HG02678 (cell line): ENCODE results near the gene EFNA4.

Source experiments
- ATAC-seq: cut with Tn5 transposase; IDR thresholded peaks from one replicate; pipeline ENCODE4 v1.9.1; 2021; ENCODE audit warnings: mild to moderate bottlenecking, moderate library complexity; ENCODE audit not compliant: unreplicated experiment

The EFNA4 gene

DNA sequence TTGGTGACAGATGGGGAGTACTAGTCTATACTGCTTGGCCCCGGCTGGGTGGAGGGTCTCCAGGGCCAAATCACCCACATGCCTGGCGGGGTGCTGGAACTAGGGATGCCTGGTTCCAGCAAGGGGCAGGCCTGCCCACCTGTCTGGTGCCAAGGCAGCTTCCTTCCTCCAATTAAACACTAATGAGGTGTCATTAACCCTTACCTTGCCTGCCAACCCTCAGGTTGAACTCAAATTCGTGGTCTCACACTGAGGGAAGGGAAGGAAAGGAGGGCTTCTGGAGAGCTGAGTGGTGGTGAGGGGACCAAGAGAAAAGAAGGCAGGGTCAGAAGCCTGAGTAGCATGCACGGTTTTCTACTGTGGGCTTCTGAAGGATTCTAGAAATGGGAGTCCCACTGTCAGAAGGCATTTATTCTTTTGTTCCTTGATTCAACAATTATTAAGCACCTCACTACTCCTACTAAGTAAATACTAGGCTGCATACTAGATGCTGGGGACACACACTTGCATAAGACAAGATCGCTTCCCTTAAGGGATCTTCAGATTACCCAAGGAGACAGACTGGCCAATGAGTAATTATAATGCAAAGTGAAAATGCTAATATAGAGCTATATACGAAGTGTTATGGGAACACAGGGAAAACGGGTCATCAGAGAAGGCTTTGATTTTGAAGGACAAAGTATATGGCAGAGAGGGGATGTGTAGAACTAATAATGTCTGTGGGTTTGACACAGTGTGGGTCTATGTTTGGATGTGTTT, 9.2 kb downstream of the EFNA4 start:
- ATAC-seq = no peak

GRCh38 chr1:155073377-155074242, 10.1 kb downstream of the EFNA4 start:
- no peak for ATAC-seq

- ATAC-seq = no peak
Measured at GRCh38 chr1:155075535-155075934, 12.0 kb downstream of the EFNA4 start.

DNA sequence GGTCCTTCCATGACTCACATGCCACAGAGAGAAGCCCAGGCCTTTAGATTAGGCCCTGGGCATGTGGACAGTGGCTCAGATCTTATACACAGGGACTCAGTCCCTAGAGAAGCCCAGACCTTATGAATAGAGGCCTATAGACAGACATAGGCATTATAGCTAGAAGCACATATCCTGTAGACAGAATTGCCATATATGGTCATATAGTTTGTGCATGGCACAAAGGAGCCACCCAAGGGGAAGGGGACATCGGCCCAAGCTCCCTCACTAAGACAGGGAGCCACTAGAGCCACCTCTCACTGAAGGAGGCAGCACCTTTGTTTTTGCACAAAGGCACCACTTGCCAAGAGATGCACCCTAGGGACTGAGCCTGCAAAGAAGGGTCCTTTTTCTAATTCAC, 12.8 kb downstream of the EFNA4 start:
- no peak for ATAC-seq

DNA sequence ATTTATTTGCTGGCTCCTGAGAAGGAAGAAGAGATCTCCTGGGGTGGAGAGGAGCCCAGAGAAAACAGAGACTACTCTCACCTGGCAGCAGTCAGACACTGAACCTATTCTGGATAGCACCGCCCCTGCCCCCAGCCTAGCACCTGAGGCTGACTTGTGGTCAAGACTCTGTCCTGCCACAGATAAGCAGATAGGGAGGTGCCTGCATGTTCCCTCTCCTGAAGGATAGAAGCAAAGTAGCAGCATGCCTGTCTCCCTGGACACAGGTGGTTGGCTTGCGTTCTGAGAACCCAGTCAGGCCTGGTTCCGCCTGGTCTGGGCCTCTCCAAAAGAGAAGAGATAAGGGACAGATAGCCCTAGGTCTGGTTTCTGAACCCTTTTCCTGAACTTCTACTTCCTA, 13.8 kb downstream of the EFNA4 start:
- no peak for ATAC-seq

- no peak for ATAC-seq
Measured at GRCh38 chr1:155077758-155078445, 14.4 kb downstream of the EFNA4 start.

- no peak for ATAC-seq
Measured at GRCh38 chr1:155078469-155079209, 15.1 kb downstream of the EFNA4 start, which contains the start of gene EFNA3. Gene EFNA3 (plus strand): TSS chr1:155078837. CDS start chr1:155078942, 105 bp downstream.

GRCh38 chr1:155079210-155079486, 15.6 kb downstream of the EFNA4 start:
- ATAC-seq = no peak

DNA sequence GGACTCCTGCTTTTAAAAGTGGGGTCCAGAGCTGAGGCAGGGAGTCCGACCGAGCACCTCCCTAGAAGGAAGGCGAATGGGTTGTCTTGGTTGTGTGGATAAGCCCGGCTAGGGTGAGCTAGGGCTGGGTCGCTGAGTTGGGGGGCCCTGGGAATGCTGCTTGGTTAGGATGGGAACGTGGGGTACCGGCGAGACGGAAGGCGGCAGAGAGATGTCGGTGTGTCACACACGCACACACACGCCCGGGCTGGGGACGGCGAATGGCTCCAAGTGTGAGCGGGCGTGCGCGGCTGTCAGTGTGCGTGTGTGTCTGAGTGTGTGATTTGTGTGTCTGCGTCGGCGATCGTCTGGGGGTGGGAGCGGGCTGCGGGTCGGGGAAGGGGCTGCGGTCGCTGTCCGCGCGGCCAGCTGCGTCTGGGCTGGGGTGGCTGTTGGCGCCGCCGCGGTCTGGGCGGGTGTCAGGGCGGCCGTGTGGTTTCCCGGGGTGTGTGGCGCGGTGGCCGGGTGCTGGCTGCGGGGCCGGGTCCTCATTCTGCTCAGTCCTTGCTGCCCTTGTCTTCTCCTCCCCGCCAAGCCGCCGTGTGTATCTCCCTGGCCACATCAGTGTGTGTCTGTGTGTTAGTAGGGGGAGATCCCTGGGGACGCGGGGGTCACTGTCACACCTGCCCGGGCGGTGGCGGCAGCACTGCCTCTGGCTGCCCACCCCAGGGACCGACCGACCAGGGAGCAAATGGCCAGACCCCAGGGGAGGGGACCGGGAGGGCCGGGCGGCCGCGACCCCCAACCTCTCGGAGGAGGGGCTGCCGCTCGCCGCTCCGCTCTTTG, 16.2 kb downstream of the EFNA4 start:
- ATAC-seq = no peak

- no peak for ATAC-seq
Measured at GRCh38 chr1:155080312-155081228, 17.0 kb downstream of the EFNA4 start.

DNA sequence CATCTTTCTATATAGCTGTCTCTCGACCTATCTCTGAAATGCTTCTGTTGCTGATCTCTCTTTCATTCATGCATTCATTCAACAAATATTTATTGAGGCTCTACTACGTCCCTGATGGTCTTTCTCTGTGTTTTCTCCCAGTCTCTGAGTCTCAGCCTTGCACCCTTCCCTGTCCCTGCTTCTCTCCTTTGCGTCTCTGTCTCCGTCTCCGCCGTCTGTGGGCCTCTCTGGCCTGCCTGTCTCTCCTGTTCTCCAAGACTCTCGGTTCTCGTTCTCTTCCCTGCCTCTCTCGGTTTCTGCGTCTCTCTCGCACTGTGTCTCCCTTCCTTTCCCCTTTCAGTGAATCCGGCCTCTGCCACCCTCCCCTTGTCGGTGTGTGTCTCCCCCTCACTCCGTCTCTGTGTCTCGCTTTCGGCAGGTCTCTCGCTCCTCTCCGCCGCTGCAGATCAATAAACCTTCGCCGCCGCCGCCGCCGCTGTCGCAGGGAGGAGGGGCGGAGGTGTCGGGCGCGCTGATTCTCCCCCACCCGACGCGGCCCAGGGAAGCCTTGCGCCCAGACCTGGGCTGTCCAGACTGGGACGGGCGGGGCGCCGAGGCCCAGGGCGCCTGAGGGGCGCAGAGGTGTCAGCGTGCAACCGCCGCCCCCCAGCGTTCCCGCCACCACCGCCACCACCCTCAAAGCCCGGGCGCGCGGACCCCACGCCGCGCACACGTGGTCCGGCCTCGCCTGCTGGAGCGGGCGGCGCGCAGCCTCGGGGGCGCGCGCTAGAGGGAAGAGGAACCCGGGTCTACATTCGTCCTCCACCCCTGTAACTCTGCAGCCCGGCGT, 18.1 kb downstream of the EFNA4 start:
- ATAC-seq = no peak

DNA sequence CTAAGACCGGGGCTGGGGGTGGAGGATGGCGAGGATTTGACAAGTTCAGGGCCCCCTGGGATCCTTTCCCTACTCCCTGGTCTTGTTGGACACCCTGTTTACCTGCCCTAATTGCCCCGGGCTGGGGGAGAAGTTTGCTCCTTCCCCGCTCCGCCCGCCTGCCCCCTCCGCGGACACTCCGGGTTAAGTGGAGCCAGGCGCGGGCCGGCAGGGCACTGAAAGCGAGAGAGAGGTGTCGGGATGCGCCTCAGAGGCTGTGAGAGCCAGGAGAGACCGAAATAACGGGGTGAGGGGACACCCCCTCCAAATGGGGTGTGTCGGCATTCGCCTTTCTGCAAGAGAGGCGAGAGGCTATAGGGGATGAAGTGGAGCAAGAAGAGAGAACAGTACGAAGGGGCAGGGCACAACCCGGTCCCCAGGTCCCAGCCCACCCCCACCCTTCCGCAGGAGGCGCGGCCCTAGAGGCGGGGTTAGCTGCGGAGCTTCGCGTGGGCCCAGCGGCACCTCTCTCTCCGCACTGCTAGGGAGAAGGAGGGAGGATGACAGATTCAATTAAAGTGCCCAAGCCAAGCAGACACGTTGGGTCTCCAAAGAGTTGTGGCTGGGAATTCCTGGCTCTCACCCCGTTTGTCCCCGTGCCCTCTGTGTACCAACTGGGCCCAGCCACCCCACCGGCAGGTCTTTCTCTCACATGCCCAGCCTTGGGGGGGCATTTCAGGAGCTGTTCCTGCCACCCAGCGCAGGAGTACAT, 18.9 kb downstream of the EFNA4 start:
- no peak for ATAC-seq

GRCh38 chr1:155083052-155083541, 19.6 kb downstream of the EFNA4 start:
- ATAC-seq = no peak

DNA sequence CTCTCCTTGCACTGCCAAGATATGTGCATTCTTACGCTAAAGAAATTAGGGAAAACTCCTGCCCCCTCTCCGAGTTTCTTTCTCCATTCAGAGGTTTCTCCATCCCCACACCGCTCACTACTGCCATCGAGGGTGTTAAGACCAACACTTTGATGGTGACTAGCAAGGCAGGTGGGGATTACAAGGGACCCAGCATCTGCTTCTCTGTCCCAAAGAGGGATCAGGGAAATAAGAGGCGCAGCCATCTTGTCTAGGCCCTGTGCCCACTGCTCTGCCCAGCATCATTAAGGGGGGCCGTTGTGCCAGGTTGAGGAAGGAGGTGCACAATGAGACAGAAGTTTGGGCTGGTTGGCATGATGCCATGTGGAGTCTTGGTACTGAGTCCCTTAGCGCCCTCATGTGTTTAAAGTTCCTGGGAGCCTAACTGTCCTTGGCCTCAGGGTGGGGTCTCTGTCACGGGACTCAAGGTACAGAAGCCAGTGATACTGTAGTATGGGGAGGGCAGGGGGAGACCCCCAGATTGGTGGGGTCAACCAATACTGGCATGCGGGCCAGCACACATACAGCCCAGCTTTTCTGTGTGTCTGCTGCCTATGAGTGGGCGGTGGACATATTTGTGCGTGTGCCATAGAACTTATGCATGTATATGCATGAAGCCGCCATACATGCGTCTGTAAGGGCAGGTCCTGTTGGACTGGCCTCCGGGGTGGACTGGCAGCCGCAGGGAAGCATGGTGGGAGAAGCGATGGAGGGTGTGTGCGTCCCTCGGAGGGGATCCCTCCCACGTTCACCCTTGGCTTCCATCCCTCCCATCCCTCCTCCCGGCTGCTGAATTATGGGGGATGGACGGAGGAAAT, 20.6 kb downstream of the EFNA4 start:
- no peak for ATAC-seq

DNA sequence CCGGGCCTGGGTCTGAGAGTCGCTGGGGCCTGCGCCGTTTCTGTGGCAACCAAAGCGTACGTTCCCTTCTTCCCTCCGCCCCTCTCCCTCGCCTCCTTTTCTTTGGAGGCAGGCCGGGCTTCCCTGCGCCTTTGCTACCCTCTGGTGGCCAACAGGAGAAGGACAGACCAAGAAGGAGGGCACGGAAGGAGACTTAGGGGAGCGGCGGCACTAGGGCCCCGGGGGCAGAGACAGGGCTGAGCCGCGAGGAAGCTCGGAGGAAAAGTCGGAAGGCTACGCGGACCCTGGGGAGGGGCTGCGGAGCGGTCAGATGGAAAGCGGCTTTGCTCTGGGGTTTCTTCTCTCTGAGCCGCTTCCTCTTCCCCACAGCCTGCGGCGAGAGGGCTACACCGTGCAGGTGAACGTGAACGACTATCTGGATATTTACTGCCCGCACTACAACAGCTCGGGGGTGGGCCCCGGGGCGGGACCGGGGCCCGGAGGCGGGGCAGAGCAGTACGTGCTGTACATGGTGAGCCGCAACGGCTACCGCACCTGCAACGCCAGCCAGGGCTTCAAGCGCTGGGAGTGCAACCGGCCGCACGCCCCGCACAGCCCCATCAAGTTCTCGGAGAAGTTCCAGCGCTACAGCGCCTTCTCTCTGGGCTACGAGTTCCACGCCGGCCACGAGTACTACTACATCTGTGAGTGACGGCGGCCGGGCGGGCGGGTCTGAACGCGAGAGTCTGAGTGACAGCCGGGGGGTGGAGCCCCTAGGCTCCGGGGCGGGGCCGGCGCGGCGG, 21.4 kb downstream of the EFNA4 start:
- ATAC-seq = peak; percentile 76
